GM12873 (cell line): ENCODE results near the gene BCAS1.

Experiments used
- TF ChIP-seq, protein P1 (sequence below): IDR thresholded peaks from 2 replicates; pipeline ENCODE4 v1.5.1; 2012; ENCODE audit warnings: low read depth, mild to moderate bottlenecking, moderate library complexity, low read length, control low read depth; ENCODE audit not compliant: insufficient read depth; ENCODE audit errors: missing control alignments

BCAS1 gene

DNA sequence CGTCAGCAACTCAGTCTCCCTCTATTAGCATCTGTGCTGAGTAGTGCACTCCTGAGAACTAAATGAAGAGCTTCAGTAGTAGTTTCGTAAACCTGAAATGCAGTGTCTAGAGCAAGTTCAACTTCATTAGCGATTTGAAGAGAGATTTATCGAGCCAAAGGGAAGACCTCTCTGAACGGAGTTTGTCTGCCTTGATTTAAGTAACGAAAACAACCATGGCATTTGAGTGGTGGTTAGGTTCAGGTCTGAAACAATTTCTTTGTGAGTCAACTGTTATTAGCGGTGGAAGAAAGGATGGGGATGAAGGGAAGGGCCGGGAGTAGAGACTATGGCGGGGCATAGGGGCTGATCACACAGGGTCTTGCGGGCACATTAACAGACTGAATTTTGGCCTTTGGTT is 150.5 kb downstream of the BCAS1 start:
- TF ChIP-seq, protein P1, sequence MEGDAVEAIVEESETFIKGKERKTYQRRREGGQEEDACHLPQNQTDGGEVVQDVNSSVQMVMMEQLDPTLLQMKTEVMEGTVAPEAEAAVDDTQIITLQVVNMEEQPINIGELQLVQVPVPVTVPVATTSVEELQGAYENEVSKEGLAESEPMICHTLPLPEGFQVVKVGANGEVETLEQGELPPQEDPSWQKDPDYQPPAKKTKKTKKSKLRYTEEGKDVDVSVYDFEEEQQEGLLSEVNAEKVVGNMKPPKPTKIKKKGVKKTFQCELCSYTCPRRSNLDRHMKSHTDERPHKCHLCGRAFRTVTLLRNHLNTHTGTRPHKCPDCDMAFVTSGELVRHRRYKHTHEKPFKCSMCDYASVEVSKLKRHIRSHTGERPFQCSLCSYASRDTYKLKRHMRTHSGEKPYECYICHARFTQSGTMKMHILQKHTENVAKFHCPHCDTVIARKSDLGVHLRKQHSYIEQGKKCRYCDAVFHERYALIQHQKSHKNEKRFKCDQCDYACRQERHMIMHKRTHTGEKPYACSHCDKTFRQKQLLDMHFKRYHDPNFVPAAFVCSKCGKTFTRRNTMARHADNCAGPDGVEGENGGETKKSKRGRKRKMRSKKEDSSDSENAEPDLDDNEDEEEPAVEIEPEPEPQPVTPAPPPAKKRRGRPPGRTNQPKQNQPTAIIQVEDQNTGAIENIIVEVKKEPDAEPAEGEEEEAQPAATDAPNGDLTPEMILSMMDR, result no peak

DNA sequence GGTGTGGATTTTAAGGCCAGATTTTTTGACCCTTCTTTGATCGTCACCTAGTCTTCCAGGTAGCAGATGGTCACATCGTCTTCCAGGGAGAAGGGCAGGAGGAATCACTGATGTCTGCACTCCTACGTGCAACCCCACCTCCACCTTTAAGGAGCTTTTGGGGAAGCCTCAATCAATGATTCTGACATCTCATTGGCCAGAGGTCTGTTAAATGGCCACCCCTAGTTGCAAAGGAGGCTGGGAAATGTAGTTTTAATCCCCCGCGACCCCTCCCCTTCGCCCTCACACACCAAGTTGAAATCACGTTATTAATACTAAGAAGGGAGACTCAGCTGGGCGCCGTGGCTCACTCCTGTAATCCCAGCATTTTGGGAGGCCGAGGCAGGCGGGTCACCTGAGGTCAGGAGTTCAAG is 151.4 kb downstream of the BCAS1 start:
- TF ChIP-seq, protein P1, result no peak

DNA sequence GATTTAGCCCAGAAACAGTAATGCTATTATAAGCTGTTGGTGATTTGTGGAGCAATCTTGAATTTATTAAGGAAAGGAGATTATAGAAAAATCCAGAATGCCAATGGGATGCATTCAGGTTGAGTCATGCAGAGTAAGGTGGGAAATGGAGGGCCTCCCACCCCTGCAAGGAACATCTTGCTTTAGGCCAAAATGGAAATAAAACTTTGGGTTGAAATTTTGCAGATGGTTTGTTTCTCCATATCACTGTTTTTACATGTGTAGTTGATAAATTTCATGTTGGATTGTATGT is 152.4 kb downstream of the BCAS1 start:
- TF ChIP-seq, protein P1, result no peak

DNA sequence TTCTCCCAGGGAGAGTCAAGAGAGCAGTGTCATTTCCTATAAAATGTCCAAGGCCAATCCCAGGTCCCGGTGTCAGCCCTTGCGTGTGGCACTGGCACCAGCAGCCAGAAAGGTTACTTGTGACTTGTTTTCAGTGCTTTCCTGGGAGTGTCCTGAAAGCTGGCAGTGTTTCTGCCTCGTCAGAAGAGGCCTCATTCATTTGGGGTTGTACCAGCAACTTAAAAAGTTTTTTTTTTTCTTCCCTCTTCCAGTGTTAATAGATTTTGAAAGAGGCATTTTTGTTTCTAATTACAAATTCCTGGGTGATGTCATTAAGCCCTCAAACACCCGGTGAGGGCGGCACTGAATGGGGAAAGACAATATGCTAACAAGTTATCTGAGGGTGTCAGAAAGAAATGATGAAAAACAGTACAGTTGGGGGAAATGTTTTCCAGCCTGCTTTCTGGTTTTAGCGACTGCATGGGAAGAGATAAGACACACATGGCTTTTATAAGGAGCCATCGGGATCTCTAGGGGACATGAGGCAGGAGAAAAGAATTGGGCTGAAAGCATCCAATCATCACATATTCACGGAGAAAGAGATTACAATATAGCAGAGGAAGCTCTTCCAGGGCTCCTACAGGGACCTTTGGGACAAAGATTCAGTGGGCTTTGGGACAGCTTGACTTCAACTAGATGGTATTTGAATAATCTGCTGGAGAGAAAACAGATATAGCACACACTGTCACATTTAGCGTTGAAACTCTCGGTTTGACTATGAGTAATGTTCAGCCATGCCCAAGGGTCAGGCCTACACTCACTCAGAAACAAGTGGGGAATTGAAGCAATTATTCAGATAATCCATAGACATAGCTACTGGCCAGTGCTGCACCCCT is 153.0 kb downstream of the BCAS1 start:
- TF ChIP-seq, protein P1, result no peak

DNA sequence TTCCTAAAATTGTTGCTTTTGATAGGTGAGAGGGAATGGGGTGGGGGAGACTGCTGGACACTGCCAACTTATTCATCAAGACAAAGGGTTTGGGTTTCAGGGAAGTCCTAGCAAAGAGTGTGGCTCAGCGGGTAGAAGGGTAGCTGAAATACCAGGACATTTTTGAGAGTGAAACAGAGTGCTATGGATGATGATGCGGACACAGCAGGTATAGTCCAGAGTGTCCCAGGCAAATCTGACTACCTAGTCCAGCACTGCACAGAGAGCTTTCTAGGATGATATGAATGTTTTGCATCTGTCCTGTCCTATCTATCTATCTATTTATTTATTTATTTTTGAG is 154.3 kb downstream of the BCAS1 start:
- TF ChIP-seq, protein P1, result no peak

DNA sequence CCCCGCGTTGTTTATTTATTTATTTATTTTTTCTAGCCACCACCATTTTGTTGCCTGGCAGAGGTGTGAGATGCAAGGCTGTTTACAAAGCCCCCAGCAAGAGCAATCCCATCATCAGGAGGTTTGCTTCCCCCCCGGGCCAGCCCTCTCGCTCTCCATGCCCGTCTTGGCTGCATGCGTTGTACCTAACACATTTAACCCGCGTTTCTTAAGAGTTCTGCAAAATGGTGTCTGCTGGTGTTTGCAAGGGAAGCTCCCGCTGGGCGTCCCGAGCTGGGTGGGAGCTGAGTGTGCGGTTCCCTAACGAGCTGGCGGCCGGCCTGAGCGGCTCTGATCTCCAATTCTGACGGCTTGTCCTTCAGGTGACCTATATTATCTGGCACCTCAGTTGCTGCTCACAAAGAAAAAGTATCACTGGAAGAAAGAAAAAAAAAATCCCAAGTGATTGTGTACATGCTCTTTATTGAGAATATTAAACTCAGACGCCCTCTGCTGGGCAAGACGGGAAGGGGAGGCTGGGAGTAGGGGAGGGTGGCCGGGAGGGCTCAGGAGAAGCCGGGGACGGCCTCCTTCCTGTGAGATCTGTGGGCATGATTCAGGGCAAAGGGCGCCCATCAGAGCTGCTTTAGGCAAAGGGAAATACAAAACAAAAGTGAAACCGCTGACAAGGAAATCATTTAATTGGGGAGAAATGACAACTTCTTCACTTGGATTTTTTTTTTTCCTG is 154.8 kb downstream of the BCAS1 start:
- TF ChIP-seq, protein P1, result peak; percentile 75

DNA sequence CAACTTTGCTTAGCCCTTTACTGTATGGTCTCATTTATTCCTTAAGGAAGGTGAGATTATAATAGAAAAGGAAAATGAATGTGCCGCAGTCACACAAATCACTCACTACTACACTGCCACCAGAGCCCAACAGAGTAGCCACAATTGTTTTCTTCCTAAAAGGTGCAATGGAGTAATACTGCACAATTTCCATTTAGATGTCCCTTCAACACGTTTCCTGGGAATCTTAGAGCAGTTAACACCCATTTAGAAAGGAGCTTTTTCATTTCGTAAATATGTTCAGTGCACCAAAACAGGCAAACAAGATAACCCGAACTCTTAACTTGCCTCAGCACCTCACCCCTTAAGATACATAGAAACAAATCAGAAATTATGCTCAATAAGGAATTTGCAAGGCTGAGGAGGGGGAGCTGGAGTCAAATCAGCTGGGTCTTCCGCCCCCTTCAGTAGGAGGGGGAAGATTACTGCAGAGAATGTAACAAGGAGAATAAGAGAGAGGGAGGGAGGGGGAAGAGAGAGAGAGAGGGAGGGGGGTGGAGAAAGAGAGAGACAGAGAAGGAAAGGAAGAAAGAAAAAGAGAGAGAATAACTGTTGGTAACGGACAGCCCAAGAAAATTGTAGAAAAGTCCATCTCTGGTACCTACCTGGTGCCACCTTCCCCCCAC is 155.5 kb downstream of the BCAS1 start:
- TF ChIP-seq, protein P1, result no peak
